Panc1 (cell line): ENCODE measurements around the gene CYP4F22. TPM values are rescaled to one million over a fixed set of nuclear protein-coding genes. Genes with fewer than 3 reads are reported as not detected.

ENCODE experiments used
- ATAC-seq: fragments of 200-7000 bp; cut with Tn5 transposase; 2 replicates; pipeline ENCODE4 v1.9.1; 2020; ENCODE audit warnings: mild to moderate bottlenecking, moderate library complexity
- BruUV-seq: library from RNA; stranded (reverse); fragments of 400-500 nt; replicated peaks from 2 replicates; lab custom pipeline; 2021; lab: Mats Ljungman, UMichigan
- CTCF ChIA-PET: fragments of 300-600 bp; sonication (Branson Sonifier 250); formaldehyde crosslinking; loops from one replicate; lab custom pipeline; 2022; ENCODE audit warnings: antibody characterized with exemption; lab: Charles Lee
- POLR2A ChIA-PET: fragments of 300-600 bp; sonication (Branson Sonifier 250); formaldehyde crosslinking; loops from one replicate; lab custom pipeline; 2022; ENCODE audit warnings: antibody characterized with exemption; lab: Charles Lee
- DNase-seq: peaks from one replicate; pipeline ENCODE4 v3.0.0-alpha.2; 2010; ENCODE audit warnings: low read depth, low spot score
- H3K27ac ChIP-seq: 2 replicates; pipeline ENCODE4 v1.5.1; 2011; ENCODE audit warnings: mild to moderate bottlenecking, low read length, inconsistent platforms
- H3K27me3 ChIP-seq: fragments of 200-500 bp; sonication (Bioruptor generic); 2 replicates; pipeline ENCODE4 v1.6.0; 2014; ENCODE audit warnings: low read length, inconsistent platforms; ENCODE audit not compliant: control insufficient read depth, insufficient read depth
- H3K36me3 ChIP-seq: fragments of 200-500 bp; sonication (Bioruptor generic); 2 replicates; pipeline ENCODE4 v1.5.1; 2014; ENCODE audit warnings: inconsistent platforms, mild to moderate bottlenecking, low read length, moderate library complexity; ENCODE audit not compliant: control insufficient read depth, insufficient read depth
- H3K4me1 ChIP-seq: 2 replicates; pipeline ENCODE4 v1.5.1; 2011; ENCODE audit warnings: inconsistent platforms, mild to moderate bottlenecking, low read length, moderate library complexity; ENCODE audit not compliant: control insufficient read depth, insufficient read depth
- H3K4me3 ChIP-seq, 2 experiments: 2 replicates each; pipeline ENCODE4 v1.5.1; 2011 to 2012; ENCODE audit warnings: low read depth in 2 of 2, low read length in 2 of 2, mild to moderate bottlenecking in 2 of 2, inconsistent platforms in 1 of 2, moderate library complexity in 1 of 2
- H3K9me3 ChIP-seq: fragments of 200-500 bp; sonication (Bioruptor generic); 2 replicates; pipeline ENCODE4 v1.5.1; 2014; ENCODE audit warnings: low read depth, mild to moderate bottlenecking, inconsistent platforms, low read length, moderate library complexity; ENCODE audit not compliant: control insufficient read depth, insufficient read depth
- POLR2AphosphoS5 ChIP-seq: IDR thresholded peaks from 2 replicates; pipeline ENCODE4 v1.6.1; 2012; ENCODE audit warnings: mild to moderate bottlenecking, low read depth, low read length, moderate library complexity
- SIN3A ChIP-seq: IDR thresholded peaks from 2 replicates; pipeline ENCODE4 v1.6.1; 2012; ENCODE audit warnings: low read depth, mild to moderate bottlenecking, low read length, moderate library complexity, borderline replicate concordance; ENCODE audit not compliant: insufficient read depth
- TCF7L2 ChIP-seq: IDR thresholded peaks from 2 replicates; pipeline ENCODE4 v1.6.1; 2011; ENCODE audit warnings: mild to moderate bottlenecking, low read depth, low read length, inconsistent platforms
- in situ Hi-C: cut with HindIII; loops from 2 replicates; pipeline ENCODE4 v1.10.0; 2016; ENCODE audit warnings: low sequenced_read_pairs, low pct_unique_long_range_greater_than_20kb
- intact Hi-C: fragments of 100-400 bp; cut with micrococcal nuclease; formaldehyde crosslinking; loops from one replicate; pipeline ENCODE4 v1.10.0; 2022; ENCODE audit not compliant: unreplicated experiment
- total RNA-seq: library from RNA; stranded (reverse); gene quantifications from one replicate; pipeline ENCODE4 v1.2.1, GENCODE V29; 2021; ENCODE audit not compliant: unreplicated experiment
- TF ChIP-seq, protein P1 (sequence below), 2 experiments: IDR thresholded peaks; 2 replicates each; pipeline ENCODE4 v1.6.1; 2011 to 2012; ENCODE audit warnings: low read depth in 2 of 2, control low read depth in 1 of 2, low read length in 1 of 2, mild to moderate bottlenecking in 1 of 2, moderate library complexity in 1 of 2; ENCODE audit not compliant: insufficient read depth in 1 of 2
- TF ChIP-seq, protein P2 (sequence below): fragments of 450-650 bp; IDR thresholded peaks from 2 replicates; pipeline ENCODE4 v1.5.1; 2017; ENCODE audit warnings: mild to moderate bottlenecking

Gene CYP4F22
- total RNA-seq, 1 experiment from 2014 or later = 0.21 TPM

DNA sequence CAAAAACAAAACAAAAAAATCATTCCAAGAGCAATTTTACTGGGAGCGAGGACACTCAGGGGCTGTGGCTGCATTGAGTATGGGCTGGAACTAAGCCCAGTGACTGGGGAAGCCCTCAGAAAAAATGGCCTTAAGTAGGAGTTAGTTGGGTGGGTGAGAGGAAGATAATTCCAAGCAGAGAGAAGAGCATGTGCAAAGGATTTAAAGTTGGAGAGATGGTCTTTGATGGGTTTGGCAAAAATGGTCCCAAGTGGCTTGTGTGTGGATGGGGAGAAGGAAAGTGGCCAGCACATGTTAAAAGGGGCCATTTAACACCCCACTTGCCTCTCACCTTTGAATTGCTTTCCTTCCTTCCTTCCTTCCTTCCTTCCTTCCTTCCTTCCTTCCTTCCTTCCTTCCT is 6.7 kb upstream of the CYP4F22 start:
- Histone ChIP-seq H3K4me3 (no peak overlapping the region), H3K27me3 (no peaks in the 10 kb centered on the region), H3K27ac (no peak overlapping the region), H3K4me1 (no peaks in the 10 kb centered on the region), H3K36me3 (no peaks in the 10 kb centered on the region), H3K9me3 (no peaks in the 10 kb centered on the region)
- ATAC-seq = no peak
- TF ChIP-seq TCF7L2 = no peak
- no TSS peak for BruUV-seq
- ChIA-PET POLR2A (no interaction called here), CTCF (interaction anchor here (0.7 kb wide), 1 partner anchor 148 kb away, joined by 7 read pairs; no protein-coding TSS in a partner anchor)
- no peak for DNase-seq
- intact Hi-C loops (no loop called here), in situ Hi-C loops (no loop called here)

DNA sequence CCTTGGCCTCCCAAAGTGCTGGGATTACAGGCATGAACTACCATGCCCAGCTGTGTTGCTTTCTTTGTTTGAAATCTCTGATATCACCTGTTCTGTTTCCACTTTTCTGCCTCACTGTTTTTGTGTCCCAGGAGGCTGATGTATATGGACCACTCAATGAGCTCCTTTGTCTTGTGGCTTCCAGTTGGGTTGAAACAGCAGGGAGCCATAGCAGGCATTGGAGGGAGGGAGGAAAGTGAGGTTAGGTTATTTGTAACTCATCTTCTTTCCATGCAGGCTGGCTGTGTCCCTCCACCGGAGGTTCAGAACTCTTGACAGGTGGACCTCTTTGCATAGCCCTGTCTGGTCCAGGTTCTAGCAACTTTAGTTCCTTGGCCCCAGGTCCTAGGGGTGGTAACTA is 6.1 kb upstream of the CYP4F22 start:
- POLR2A ChIA-PET = no interaction called here
- no peak for TF ChIP-seq TCF7L2
- no peak for TF ChIP-seq SIN3A
- TF ChIP-seq POLR2AphosphoS5 = no peak
- TF ChIP-seq, protein P1, sequence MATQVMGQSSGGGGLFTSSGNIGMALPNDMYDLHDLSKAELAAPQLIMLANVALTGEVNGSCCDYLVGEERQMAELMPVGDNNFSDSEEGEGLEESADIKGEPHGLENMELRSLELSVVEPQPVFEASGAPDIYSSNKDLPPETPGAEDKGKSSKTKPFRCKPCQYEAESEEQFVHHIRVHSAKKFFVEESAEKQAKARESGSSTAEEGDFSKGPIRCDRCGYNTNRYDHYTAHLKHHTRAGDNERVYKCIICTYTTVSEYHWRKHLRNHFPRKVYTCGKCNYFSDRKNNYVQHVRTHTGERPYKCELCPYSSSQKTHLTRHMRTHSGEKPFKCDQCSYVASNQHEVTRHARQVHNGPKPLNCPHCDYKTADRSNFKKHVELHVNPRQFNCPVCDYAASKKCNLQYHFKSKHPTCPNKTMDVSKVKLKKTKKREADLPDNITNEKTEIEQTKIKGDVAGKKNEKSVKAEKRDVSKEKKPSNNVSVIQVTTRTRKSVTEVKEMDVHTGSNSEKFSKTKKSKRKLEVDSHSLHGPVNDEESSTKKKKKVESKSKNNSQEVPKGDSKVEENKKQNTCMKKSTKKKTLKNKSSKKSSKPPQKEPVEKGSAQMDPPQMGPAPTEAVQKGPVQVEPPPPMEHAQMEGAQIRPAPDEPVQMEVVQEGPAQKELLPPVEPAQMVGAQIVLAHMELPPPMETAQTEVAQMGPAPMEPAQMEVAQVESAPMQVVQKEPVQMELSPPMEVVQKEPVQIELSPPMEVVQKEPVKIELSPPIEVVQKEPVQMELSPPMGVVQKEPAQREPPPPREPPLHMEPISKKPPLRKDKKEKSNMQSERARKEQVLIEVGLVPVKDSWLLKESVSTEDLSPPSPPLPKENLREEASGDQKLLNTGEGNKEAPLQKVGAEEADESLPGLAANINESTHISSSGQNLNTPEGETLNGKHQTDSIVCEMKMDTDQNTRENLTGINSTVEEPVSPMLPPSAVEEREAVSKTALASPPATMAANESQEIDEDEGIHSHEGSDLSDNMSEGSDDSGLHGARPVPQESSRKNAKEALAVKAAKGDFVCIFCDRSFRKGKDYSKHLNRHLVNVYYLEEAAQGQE (IDR thresholded peaks at IDR 0.05; ENCODE audit: insufficient read depth in 1 of 2, low read depth in 2 of 2, low read length in 1 of 2) = no peak
- TF ChIP-seq, protein P2, sequence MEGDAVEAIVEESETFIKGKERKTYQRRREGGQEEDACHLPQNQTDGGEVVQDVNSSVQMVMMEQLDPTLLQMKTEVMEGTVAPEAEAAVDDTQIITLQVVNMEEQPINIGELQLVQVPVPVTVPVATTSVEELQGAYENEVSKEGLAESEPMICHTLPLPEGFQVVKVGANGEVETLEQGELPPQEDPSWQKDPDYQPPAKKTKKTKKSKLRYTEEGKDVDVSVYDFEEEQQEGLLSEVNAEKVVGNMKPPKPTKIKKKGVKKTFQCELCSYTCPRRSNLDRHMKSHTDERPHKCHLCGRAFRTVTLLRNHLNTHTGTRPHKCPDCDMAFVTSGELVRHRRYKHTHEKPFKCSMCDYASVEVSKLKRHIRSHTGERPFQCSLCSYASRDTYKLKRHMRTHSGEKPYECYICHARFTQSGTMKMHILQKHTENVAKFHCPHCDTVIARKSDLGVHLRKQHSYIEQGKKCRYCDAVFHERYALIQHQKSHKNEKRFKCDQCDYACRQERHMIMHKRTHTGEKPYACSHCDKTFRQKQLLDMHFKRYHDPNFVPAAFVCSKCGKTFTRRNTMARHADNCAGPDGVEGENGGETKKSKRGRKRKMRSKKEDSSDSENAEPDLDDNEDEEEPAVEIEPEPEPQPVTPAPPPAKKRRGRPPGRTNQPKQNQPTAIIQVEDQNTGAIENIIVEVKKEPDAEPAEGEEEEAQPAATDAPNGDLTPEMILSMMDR = no peak
- no peak overlapping the region for H3K27ac ChIP-seq
- in situ Hi-C loops = no loop called here
- CTCF ChIA-PET = interaction anchor here (0.7 kb wide), 1 partner anchor 148 kb away, joined by 7 read pairs; no protein-coding TSS in a partner anchor
- BruUV-seq = no TSS peak
- no peak overlapping the region for H3K4me3 ChIP-seq
- ATAC-seq (no peak), DNase-seq (no peak)
- H3K27me3 ChIP-seq = no peaks in the 10 kb centered on the region
- intact Hi-C loops = no loop called here
- H3K9me3 ChIP-seq = no peaks in the 10 kb centered on the region
- no peaks in the 10 kb centered on the region for H3K36me3 ChIP-seq
- no peaks in the 10 kb centered on the region for H3K4me1 ChIP-seq

DNA sequence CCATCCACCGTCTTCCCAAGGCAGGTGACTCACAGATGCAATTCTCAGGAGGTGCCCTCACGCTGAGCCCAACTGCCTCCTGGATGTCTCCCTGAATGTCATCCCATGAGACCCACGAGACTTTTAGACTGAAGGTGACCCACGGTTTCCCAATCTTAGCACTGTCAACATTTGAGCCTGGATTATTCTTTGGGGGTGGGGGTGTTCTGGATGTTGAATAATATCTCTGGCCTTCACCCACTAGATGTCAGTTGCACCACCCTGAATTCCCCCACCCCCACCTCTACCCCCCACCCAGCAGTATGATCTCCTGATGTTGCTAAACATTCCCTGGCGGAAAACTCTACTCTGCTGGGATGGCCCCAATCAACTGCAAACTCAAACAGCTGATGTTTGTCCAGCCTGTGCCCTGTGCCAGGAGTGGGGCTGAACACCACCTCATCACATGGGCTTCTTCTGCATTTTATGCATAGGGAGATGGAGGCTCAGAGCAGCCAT is 2.2 kb upstream of the CYP4F22 start:
- no TSS peak for BruUV-seq
- Histone ChIP-seq H3K36me3 (no peaks in the 10 kb centered on the region), H3K9me3 (no peaks in the 10 kb centered on the region), H3K27me3 (no peaks in the 10 kb centered on the region; the same call in 1 of the 2 replicates), H3K27ac (no peak overlapping the region), H3K4me1 (no peaks in the 10 kb centered on the region), H3K4me3 (no peak overlapping the region)
- ChIA-PET CTCF (interaction anchor here (0.6 kb wide), 1 partner anchor 345 kb away, joined by 6 read pairs; no protein-coding TSS in a partner anchor), POLR2A (interaction anchor here (0.6 kb wide), 1 partner anchor 31 kb away, joined by 3 read pairs; no protein-coding TSS in a partner anchor)
- DNase-seq (no peak), ATAC-seq (no peak)
- intact Hi-C loops = no loop called here
- TF ChIP-seq, protein P2 = no peak
- TF ChIP-seq TCF7L2 = no peak
- TF ChIP-seq SIN3A = no peak
- no peak for TF ChIP-seq POLR2AphosphoS5
- TF ChIP-seq, protein P1 (IDR thresholded peaks at IDR 0.05; ENCODE audit: insufficient read depth in 1 of 2, low read depth in 2 of 2, low read length in 1 of 2) = no peak
- in situ Hi-C loops = no loop called here
